Stimulated activated CD4-positive, alpha-beta T cell treated with anti-CD3 and anti-CD28 coated beads, Interleukin-15, amount 100 ng/mL, for 24 hours (primary cell): ENCODE results near the gene TSHZ2.

Source experiments
- DNase-seq: peaks from one replicate; pipeline ENCODE4 v3.0.0-alpha.2; 2020

Gene TSHZ2

DNA sequence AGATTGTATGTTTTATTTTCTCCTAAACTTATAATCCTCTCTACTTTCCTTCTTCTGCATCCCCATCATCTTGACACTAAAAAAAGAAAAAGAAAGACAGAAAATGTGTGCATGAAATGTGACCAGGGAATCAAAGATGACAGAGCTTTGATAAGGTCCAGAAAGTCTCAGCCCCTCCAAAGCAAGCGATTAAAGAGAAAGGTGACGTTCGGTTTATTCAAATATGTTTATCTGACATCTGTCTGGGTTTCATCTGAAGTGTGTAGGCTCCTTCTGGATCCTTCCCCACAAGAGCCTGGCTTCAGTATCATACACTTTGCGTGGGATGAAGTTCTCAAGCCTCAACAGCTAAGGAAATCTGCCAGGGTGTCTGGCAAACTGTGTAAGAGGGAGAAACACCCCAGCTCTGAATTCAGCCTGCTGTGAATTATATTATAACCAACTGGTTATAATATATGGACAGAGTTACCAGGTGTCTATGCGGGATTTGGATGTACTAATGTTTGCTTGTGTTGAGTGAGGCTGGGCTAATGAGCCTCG is 358.5 kb downstream of the TSHZ2 start:
- DNase-seq = no peak

DNA sequence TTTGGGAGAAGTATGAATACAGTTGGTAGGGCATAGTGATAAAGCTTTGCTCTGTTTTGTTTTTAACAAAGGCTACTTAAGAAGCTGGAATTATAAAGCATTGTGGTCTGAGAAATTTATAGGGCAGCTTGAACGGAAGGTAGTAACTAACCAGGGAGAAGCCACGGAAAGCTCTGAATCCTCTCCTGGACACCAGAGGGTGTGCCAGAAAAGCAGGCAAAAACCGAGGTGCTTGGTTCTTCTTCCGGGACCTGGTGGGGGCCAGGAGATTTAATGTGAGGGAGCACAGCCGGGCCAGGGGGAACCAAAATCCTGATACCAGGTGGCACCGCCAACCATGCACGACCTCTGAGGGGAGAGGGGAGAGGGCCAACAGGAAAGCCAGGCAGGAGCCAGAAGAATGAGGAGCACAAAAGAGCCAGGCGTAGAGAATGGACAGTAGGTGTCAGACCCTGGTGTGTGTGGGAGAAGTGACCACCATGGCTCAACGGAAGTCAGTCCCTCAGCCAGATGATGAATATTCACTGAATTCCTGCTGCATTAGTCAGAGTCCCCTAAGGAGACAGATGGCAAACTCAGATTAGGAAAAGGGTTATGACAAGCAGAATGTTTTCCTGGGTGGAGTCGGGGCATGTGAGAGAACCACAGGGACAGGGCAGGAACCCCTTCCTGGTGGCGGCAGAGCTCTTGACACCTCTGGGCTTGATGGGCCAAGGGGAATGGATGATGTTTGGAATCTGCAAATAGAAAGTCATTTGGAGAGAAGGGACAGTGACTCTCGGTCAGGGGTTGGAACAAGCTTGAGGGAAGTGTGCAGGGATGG is 359.2 kb downstream of the TSHZ2 start:
- DNase-seq = no peak

DNA sequence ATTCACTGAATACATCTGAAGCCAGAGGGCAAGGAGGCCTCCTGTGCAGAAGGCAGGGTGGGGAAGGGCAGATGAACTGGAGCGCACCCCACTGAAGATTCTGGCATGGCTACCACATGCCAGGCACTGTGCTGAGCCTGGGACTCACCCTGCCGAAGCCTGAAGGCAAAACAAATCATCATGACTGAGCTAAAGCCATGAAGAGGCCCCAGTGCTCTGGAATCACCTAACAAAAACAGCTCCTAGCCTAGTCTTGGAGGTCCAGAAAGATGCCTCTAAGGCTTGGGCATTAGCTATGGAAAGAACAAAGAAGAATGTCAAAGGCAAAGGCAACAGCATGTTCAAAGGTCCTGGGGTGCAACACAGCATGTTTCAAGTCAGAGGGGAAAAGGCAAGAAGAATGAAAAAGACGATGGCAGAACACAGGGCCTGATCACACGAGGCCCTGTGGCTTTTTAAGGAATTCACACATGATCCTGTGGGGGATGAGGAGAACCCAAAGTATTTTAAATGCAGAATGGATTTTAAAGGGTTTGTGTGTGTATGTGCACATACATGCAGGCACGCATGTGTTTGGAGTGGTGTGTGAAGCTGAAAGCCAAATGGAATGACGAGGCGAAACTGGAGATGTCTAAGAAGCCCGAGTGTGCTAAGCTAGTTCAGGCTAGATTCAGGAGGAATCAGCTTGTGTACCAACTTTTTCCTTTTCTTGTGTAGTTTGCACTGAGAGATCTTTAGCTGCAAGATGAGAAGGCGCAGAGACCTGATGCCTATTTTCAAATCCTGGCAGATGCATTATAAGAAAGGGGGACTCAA is 360.1 kb downstream of the TSHZ2 start:
- DNase-seq = no peak

DNA sequence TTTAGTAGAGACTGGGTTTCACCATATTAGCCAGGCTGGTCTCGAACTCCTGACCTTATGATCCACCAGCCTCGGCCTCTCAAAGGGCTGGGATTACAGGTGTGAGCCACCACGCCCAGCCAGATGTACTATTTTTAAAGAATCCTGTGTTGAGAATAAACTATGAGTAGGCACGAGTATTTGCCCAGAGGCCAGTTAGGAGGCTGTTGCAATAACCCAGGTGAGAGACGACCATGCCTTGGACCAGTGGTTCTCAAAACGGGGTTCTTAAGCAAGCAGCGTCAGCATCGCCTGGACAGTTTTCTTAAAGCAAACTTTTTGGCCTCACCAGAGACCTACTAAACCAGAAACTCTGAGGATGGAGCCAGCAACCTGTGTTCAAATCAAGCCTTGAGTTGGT is 362.7 kb downstream of the TSHZ2 start:
- no peak for DNase-seq

DNA sequence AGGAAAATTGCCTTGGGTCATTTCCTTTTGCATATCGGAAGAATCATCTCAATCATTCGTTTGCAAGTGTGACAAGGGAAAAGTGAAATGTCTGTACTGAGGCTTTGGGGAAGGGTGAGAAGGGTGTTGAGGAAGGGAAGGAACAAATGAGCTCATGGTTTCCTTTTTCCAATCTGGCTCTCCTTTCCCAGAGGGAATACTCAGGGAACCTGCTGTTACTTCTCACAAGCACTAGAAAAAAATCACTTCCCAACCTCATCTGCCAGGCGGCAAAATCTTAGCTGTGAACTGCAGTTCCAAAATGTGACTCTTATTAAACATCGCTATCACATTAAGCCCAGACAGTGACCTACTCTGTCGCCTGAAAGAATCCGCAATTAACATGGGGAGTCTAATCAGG is 363.4 kb downstream of the TSHZ2 start:
- no peak for DNase-seq

DNA sequence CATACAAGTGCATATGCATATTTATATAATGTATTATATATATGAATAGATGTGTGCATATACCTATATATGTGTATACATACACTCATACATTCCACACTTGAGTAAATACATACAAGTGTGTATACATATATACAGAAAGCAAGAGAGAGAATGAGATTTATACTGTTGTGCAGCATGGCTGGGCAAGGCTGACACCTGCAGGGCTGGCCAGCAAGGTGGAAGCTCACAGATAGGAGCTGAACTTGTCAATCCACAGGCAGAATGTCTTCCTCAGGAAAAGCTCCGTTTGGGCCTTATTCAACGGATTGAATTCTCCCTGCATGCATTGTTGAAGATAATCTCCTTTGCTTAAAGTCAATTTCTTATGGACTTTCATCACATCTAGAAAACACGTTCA is 364.7 kb downstream of the TSHZ2 start:
- DNase-seq = no peak

DNA sequence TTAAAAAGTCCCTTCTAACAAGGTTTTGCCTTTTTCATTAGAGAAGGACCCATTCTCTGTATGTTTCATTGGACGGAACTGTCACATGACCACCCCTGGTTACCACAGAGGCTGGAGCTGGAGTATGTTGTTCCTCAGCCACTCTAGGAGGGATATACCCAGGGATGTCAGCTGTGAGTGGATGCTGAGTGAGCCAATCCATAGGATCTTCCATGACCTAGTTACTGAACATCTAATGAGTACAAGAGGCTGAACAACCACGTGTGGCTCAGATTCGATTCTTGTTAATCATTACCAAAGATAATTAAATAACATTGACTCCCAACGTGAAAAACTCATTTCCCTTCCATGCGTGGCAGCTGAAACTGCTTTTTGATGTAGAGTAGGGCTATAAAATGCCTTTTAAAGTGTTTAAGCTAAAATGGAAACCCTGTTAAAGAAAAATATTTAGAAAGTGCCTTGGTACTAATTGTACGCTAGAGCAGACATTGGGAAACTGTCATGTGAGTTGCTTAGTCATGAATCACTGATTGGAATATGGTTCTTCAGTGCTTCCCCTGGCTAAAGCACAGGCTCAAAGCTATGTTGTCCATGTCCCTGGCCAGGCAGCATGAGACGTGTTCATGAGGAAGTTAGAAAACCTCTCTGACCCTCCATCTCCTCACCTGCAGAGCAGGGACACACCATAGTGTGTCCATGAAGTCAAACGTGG is 365.4 kb downstream of the TSHZ2 start:
- no peak for DNase-seq

DNA sequence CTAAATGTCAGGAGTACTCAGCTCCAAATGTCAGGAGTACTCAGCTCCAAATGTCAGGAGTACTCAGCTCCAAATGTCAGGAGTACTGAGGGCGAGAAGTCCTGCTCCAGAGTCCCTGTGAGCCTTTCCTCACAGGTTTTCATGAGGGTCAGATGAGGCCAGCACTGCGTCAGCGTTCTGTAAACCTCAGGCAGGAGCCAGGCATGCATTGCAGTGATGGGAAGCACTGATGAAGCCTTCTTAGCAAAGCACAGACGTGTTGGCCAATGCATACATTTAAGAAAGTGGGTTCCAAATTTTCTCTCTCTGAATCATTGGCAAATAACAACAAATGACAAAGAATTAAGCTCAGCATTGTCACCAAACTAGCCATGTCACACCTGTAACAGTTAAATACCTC is 366.6 kb downstream of the TSHZ2 start:
- DNase-seq = no peak

DNA sequence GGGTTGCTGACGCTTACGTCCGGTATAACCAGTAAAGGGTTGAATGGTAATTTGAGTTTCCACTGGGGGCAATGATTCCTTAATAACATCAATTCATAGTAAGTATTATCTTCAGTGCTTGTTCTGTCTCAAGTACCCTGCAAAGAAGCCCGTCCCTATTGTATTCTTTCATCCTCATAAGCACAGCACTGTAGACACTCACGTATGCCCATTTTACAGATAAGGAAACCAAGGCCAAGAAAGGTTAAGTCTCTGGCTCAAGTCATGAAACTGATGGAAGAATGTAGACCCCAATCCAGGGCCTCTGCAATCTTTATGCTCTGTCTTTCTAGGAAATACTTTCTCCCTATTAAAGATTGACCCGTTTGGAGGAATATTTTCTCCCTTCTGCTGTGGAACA is 370.3 kb downstream of the TSHZ2 start:
- DNase-seq = no peak

DNA sequence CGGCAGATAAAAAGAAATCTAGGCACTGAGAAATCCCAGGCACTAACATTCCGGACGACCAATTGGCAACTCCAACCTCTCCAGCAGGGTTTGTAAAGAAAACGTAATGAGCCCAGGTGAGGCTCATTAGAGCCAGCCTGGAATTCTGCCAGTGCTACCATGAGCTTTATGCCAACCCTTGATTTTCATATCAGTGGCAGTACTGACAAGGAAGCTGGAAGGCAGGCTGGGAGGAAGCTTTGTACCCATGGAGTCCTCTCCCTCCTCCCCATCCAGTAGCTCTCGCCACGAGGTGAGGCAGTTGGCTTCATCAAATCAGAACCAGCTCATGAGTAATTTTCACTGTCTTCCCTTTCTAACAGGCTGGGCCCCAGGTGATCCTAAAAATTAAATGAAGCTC is 371.3 kb downstream of the TSHZ2 start:
- no peak for DNase-seq

DNA sequence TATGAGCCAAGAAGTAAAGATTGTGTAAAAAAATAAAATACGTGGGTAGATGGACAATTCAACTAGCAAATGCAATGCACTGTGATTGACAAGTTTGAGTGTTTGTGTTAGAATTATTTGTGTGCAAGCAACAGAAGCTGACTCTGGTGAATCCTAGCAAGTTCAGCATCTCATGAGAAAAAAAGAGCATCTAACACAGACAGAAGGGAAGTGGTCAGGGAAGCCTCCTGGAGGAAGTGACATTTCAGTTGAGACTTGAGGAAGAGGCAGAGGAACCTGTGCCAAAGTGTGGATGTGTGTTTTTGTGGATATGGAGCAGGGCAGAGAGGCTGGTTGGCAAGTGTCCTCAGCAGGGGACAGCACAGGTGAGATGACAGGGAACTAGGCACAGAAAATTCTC is 372.7 kb downstream of the TSHZ2 start:
- DNase-seq = no peak

DNA sequence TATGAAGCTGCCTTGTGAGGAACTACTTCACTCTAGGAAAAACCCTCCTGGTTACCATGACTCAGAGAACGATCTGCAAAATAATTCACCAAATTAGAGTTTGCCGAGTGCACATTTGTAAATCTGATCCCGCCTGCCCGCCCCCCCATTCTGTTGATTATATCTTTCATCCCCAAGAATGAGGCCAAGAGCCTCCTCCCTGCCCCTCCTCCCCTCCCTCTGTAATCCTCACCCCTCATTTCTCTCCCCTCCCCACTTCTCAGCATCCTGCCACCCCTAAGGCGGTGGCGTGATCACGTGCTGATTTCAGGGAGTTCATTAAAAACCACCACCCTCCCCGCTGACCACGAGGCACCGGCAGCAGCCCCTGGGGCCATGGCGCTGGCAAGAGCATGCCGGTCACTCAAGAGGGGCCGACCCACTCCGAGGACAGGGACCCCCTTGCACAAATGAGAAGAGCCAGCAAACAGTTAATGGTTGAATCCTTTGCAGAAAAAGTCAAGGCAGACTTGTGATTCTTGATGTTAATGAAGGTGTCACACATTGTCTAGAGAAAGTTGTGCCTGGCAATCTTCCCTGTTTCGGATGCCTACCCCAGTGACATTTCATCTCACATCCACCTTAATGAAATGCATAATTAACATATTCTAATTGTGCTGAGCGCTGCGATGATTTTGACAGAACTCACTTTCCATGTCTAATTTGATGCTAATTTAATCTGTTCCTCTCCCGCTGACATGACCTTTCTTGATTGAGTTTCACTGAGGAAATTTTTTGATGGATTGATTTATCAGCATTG is 373.6 kb downstream of the TSHZ2 start:
- no peak for DNase-seq

DNA sequence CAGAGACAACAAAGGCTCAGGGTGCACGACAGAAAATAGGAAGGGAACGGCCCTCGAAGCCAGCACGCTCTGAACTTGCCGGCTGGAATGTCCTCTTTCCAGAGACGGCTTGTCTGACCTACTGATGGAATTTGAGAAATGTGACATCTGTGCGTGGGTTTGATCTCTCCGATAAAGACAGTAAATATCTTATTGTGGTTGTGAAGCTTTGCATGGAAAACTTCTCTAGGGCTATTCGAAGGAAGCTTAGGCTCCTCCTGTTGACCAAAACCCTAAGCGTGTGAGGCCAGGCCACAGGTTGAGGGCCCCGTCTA is 374.1 kb downstream of the TSHZ2 start:
- no peak for DNase-seq

DNA sequence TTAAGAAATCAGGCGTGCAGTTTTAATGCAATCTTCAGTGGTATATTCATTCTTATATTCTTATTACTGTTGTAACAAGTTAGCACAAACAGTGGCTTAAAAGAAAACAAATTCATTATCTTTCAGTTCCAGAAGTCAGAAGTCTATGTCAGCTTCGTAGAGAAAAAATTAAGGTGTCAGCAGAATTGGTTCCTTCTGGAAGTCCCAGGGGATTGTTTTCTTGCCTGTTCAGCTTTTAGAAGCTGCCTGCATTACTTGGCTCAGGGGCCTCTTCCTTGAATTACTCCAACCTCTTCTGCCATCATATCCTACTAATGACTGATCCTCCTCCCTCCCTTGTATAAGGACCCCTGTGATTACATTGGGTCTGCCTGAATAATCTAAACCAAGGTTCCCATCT is 377.6 kb downstream of the TSHZ2 start:
- DNase-seq = no peak

DNA sequence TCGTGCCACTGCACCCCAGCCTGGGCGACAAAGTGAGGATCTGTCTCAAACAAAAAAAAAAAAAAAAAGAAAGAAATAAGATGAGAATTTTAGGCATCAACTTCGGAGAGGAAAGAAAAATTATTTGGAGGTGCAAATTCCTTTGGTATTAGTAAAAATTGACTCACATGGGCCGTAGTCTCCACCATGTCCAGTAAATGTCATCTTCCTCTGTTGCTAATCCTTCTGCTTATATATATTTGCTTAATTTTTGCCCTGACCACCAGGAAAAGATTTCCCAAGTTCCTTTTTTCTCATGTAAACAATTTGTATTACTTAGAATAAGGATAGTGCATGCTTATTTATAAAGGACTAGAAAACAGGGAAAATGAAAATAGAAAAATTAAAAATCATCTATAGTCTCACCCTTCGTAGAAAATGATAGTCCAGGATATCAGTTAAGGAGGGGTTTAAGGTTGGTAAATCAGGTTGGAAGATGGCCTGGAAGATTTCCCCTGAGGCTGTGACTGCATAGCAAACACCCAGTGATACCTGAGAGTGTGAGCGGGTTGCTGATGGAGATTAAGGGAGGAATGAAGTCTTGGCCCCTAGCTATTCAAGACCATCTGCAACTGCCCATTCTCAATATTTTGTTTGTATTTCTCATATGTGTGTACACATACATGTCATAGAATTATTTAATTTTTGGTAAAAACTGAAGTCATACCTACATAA is 380.7 kb downstream of the TSHZ2 start:
- no peak for DNase-seq

DNA sequence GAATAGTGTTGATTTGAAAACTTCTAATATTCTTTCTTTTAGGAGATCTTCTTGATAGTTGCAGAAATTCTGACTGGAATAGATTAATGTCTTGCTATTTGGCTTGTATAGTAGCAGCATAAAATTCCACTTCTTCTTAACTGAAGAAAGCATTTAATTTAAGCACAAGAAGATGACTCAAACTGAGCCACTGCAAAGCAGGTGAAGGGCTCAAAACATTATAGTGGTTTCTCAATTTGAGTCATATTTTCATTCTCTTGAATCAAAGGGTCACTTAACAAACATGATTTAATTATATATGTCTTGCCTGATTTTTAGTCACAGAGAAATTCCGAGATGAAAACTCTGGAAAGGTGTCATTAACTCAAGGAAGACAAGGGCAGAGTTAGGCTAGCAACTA is 382.2 kb downstream of the TSHZ2 start:
- no peak for DNase-seq

DNA sequence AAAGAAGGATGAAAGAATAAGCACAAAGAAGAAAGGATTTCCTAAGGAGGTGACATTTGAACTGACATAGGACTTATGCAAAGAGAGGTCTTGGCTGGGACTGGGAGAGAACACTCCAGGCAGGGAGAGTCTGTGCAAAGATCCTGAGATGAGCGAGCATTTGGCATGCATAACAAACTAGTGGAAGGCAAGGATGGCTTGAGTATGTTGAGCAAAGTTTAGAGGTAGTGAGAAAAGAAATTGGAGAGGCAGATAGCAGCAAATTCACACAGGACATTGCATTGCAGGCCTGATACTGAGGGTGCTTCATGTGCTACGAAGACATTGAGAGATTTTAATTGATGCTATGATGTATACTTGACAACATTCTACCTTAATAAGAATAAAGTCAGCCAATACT is 383.6 kb downstream of the TSHZ2 start:
- no peak for DNase-seq

DNA sequence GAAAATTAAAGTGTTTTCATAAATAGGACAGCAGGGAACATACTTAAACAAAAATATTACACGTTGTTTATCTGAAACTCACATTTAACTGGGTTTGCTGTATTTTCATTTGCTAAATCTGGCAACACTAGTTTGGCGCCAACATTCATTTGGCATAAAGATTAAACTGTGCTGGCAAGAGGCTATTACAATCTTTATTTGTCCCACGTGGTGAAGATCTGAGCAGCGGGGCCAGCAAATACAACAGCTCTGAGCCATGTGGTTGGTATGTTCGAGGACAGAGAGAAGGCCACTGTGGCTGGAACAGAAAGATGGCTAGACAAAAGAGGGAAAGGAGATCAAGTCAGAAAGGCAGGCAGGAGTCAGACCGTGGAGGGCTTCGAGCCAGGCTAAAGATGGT is 387.3 kb downstream of the TSHZ2 start:
- no peak for DNase-seq

DNA sequence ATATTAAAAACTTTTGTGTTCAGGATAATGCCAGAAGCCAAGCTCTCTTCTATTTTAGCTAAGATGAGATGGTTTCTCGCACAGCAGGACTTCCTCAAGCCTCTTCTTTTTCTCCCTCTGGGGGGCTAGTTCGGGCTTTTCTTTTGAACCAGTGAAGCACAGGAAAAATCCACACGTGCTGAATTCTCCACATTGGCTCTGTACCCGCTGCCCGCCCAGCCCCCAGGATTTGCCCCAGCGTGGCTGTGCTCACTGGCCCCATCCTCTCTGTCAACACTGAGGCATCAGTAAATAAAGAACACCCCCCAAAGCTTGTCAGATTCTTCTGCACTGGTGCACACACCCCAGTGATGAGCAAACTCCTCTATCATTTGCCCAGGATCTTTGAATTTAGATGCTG is 388.7 kb downstream of the TSHZ2 start:
- DNase-seq = no peak

DNA sequence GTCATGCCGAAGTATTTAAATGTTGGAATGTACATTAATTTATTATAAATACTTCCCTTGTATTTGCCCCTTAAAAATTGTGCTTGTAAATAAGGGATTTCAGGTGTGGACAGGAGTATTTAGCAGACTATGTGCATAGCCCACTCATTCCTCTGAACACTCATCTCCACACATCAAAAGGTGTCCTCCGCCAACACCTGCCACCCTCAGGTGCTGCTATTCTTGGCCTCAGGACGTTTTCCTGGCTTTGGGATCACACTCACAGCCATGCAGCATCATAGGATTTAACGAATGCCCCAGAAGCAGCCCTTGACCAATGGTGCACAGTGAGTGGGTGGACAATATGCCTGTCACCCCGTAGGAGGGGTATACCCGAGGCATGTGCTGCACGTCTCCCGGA is 390.6 kb downstream of the TSHZ2 start:
- no peak for DNase-seq

DNA sequence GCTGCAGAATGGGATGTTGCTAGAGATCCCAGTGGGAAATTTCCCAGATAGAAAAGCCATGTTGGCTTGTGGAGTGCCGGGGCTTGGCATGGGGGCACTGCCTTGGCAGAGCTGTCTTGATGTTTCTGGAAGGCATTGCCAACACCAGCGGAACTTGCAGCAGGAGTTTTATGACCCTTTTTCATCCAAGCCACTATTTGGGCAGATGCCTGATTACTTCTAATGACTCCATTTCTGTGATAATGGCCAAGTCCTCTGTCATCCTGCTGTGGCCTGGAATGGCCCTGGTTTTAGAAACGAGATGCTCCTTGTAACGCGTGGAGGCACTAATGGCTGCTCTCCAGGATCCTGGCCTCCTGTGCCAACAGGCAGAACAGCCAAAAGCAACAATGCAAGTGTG is 392.5 kb downstream of the TSHZ2 start:
- no peak for DNase-seq

DNA sequence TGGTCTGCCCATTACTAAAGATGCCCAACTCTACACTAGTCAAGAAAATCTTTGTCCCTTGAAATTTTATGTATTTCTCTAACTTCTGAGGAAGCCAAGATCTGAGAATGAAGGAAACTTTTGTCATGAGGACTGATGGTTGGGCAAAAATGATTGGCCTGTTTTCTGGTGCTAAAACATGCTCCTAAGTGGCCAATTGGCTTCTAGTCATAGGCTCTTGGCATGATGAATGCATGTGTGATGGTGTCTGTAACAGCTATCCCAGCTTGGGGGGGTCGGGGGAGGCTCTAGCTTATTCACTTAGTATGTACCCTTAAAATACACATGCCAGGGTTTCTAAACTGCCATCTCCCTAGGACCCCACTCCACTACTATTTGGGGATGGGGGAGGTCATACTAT is 392.9 kb downstream of the TSHZ2 start:
- no peak for DNase-seq
